DOHH2 (cell line): ENCODE results near the gene NT5C3B.

Experiments used
- EZH2phosphoT487 ChIP-seq: fragments of 200-600 bp; sonication (generic); IDR thresholded peaks from 2 replicates; pipeline ENCODE4 v1.6.1; 2017; ENCODE audit warnings: borderline replicate concordance, mild to moderate bottlenecking, antibody characterized with exemption, low read length, moderate library complexity, mixed read lengths
- TF ChIP-seq, protein P1 (sequence below): fragments of 200-600 bp; sonication (generic); IDR thresholded peaks from one replicate; pipeline ENCODE4 v1.5.1; 2014; ENCODE audit warnings: antibody characterized with exemption, mild to moderate bottlenecking, low read depth, low read length; ENCODE audit not compliant: poor library complexity, severe bottlenecking

DNA sequence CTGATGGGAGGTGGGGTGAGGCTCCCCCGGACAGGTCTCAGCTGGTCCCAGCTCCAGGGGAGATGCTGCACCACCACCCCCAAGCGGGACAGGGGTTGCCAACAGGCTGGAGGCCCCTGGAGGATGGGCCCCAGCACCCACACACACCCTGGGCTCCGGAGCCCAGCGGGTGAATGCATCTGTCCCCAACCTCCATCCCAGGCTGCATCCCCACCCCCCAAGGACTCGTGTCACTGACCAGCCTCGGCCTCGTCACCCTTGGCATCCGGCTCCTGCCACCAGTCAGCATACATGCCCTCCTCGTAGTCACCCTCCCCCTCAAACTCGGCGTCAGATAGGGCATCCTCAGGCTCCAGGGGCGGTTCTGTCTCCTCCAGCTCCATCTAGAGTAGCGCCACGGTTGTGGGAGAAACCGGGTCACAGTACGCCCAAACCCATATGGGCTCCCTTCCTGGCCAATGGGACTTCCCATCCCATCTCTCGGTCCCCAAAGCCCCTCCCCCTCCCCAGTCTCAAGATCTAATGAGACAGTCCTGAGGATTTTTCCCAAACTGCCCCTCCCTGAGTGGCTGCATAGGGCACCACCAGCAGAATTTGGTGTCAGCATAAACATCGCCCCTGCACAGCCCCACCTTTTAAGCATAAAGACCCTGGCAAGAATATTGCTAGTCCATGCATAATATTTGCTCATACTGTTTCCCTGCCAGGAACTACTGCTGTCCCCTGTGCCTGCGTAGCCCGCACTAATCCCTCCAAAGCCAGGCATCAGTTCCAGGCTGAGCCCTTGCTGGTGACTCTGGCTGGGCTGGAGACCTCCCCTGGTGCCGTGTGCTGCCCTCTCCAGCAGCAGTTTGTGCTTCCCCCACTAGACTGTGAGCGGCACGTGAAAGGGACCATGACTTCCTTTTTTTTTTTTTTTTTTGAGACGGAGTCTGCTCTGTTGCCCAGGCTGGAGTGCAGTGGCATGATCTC is 32.7 kb downstream of the NT5C3B start:
- TF ChIP-seq, protein P1, sequence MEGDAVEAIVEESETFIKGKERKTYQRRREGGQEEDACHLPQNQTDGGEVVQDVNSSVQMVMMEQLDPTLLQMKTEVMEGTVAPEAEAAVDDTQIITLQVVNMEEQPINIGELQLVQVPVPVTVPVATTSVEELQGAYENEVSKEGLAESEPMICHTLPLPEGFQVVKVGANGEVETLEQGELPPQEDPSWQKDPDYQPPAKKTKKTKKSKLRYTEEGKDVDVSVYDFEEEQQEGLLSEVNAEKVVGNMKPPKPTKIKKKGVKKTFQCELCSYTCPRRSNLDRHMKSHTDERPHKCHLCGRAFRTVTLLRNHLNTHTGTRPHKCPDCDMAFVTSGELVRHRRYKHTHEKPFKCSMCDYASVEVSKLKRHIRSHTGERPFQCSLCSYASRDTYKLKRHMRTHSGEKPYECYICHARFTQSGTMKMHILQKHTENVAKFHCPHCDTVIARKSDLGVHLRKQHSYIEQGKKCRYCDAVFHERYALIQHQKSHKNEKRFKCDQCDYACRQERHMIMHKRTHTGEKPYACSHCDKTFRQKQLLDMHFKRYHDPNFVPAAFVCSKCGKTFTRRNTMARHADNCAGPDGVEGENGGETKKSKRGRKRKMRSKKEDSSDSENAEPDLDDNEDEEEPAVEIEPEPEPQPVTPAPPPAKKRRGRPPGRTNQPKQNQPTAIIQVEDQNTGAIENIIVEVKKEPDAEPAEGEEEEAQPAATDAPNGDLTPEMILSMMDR, result no peak
- TF ChIP-seq EZH2phosphoT487, result no peak
